HEK293T (cell line): Measurements from ENCODE around the gene HIRA.

Source experiments
- ARNT ChIP-seq: fragments of 450-650 bp; IDR thresholded peaks from 2 replicates; pipeline ENCODE4 v1.6.1; 2017; ENCODE audit warnings: mild to moderate bottlenecking
- BHLHE40 ChIP-seq: fragments of 450-650 bp; IDR thresholded peaks from 2 replicates; pipeline ENCODE4 v1.6.1; 2016; ENCODE audit warnings: mild to moderate bottlenecking, moderate library complexity, borderline replicate concordance
- ELF4 ChIP-seq: fragments of 450-650 bp; IDR thresholded peaks from 2 replicates; pipeline ENCODE4 v1.6.1; 2017; ENCODE audit warnings: antibody characterized with exemption
- FOXA1 ChIP-seq: fragments of 450-650 bp; IDR thresholded peaks from 2 replicates; pipeline ENCODE4 v1.6.1; 2016; ENCODE audit warnings: mild to moderate bottlenecking
- FOXK2 ChIP-seq: fragments of 450-650 bp; IDR thresholded peaks from 2 replicates; pipeline ENCODE4 v1.6.1; 2016; ENCODE audit warnings: mild to moderate bottlenecking
- FOXM1 ChIP-seq: fragments of 450-650 bp; IDR thresholded peaks from 2 replicates; pipeline ENCODE4 v1.6.1; 2017; ENCODE audit warnings: mild to moderate bottlenecking, borderline replicate concordance
- HDGF ChIP-seq: fragments of 450-650 bp; IDR thresholded peaks from 2 replicates; pipeline ENCODE4 v1.6.1; 2017; ENCODE audit warnings: antibody characterized with exemption, borderline replicate concordance
- LEF1 ChIP-seq: fragments of 450-650 bp; IDR thresholded peaks from 2 replicates; pipeline ENCODE4 v1.6.1; 2017; ENCODE audit warnings: mild to moderate bottlenecking, borderline replicate concordance
- NFRKB ChIP-seq: fragments of 450-650 bp; IDR thresholded peaks from 2 replicates; pipeline ENCODE4 v1.6.1; 2016; ENCODE audit warnings: mild to moderate bottlenecking, moderate library complexity
- PKNOX1 ChIP-seq: fragments of 450-650 bp; IDR thresholded peaks from 2 replicates; pipeline ENCODE4 v1.6.1; 2016
- SP1 ChIP-seq: fragments of 450-650 bp; IDR thresholded peaks from 2 replicates; pipeline ENCODE4 v1.6.1; 2017
- SUZ12 ChIP-seq: fragments of 450-650 bp; IDR thresholded peaks from 2 replicates; pipeline ENCODE4 v1.6.1; 2016; ENCODE audit warnings: mild to moderate bottlenecking
- TARDBP ChIP-seq: fragments of 450-650 bp; IDR thresholded peaks from 2 replicates; pipeline ENCODE4 v1.6.1; 2016

- TF ChIP-seq SP1: no peak
- no peak for TF ChIP-seq ARNT
- TF ChIP-seq TARDBP: no peak
- no peak for TF ChIP-seq FOXM1
- no peak for TF ChIP-seq ELF4
- TF ChIP-seq NFRKB: no peak
- no peak for TF ChIP-seq PKNOX1
- TF ChIP-seq FOXK2: no peak
- no peak for TF ChIP-seq HDGF
- TF ChIP-seq BHLHE40: no peak
- TF ChIP-seq LEF1: no peak
- TF ChIP-seq SUZ12: no peak
- TF ChIP-seq FOXA1: no peak
These were observed 72.6 kb downstream of the HIRA start for GRCh38 chr22:19358703-19359553.
